Fibroblast of pulmonary artery (primary cell): ENCODE results near the gene FAM131C.

Experiments used
- DNase-seq: peaks from one replicate; pipeline ENCODE4 v3.0.0-alpha.2; 2010; ENCODE audit warnings: low read depth
- H3K4me3 ChIP-seq: replicated peaks from 2 replicates; pipeline ENCODE4 v1.5.1; 2011; ENCODE audit warnings: low read depth, mild to moderate bottlenecking, control low read depth, low read length, moderate library complexity
- CTCF ChIP-seq: IDR thresholded peaks from 2 replicates; pipeline ENCODE4 v1.5.1; 2011; ENCODE audit warnings: mild to moderate bottlenecking, control low read depth, low read length, inconsistent platforms; ENCODE audit errors: missing control alignments

FAM131C gene

GRCh38 chr1:16011936-16012589 is 61.4 kb downstream of the FAM131C start:
- no peak for TF ChIP-seq CTCF
- H3K4me3 ChIP-seq, result no peak overlapping the region
- DNase-seq, result no peak

GRCh38 chr1:16010837-16011236 is 62.6 kb downstream of the FAM131C start:
- DNase-seq, result no peak
- H3K4me3 ChIP-seq, result no peak overlapping the region
- no peak for TF ChIP-seq CTCF

- H3K4me3 ChIP-seq, result no peak overlapping the region
- TF ChIP-seq CTCF, result no peak
These were observed 63.8 kb downstream of the FAM131C start for GRCh38 chr1:16009678-16010077.

GRCh38 chr1:16009030-16009460 is 64.4 kb downstream of the FAM131C start:
- TF ChIP-seq CTCF, result peak; percentile 96
- peak; percentile 79 for DNase-seq

More at GRCh38 chr1:16009678-16010077, 63.8 kb downstream of the FAM131C start:
- DNase-seq, result no peak

More at GRCh38 chr1:16009030-16009460, 64.4 kb downstream of the FAM131C start:
- H3K4me3 ChIP-seq, result no peak overlapping the region
